GM19240 (cell line): ENCODE results near the gene CADM2.

ENCODE experiments used
- DNase-seq: peaks from one replicate; pipeline ENCODE4 v3.0.0; 2011; ENCODE audit warnings: low spot score; ENCODE audit not compliant: insufficient read length

CADM2 gene

DNA sequence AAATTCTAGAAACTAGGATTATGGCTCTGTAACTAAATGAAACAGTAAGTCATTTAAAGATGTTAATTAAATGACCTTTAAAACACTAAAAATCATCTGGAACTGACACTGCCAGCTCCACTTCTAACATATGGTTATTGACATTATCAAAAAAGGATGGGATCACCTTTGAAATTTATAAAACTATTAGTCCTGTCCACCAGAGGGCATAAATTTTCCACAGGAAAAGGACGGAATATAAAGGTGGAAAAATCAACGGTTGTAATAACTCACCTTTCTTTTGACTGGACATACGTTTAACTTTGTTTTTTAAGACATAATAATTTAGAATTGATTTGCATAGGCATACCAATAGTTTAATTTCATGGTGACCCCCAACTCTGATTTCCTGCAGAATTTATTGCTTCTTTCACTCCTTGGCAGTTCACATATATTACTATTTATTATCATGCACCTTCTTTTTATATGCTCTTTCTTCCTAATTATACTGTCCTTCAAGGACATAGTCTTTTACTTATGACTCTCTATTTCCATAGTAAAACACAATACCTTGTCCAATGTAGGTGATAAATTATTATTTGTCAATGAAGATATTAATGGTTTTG, 345.7 kb downstream of the CADM2 start:
- no peak for DNase-seq

DNA sequence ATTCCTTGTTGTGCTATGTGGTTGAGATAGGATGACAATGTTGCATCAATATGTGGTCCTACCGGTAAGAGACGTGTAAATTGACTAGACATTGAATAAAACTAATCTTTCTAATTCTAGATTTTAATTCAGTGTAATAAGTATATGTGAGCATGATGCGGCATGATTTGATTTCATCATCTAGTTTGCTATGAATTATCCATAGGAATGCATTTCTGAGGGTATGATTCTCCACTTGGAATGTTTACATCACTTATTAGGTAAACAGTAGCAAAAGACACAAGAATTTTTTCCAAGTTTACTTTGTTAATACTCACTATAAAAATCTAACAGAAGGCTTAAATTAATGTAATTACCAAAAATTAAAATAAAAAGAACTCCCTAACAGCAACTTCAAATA, 353.5 kb downstream of the CADM2 start:
- DNase-seq, result no peak

DNA sequence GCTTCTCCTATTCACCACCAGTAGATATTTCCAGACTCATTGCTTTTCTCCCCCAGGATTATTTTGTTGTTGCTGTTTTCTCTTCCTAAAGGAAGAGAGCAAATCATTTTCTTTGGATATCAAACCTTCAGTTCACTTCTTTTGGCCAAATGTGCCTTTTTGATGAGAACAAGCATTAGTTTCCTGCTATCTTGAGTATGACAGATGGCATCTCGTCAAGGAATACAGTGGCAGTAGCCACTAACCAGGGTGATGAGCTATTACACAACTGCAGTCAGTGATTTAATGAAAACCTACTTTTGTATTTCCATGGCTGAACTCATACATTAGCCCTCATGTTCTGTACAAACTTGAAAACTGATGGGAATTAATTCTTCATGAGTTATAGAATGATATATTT, 354.6 kb downstream of the CADM2 start:
- DNase-seq, result no peak

DNA sequence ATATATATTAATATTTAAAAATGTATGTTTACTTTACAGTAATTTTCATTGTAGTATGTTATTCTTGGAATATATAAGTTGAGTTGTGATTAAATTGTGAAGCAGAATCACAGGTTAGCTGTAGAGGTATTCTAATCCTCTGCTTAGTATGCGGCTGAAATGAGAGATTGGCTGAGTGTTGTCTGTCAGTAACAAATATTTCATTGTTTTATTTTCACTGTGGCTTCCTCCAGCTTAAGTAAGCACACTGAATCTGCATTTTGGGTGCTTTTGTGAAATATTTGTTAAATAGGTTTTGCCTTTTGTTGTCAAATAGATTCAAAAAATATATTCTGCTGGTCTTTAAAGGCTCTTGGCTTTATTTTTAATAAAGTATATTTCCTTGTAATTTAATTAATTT, 357.5 kb downstream of the CADM2 start:
- no peak for DNase-seq

- no peak for DNase-seq
These were observed 363.1 kb downstream of the CADM2 start for GRCh38 chr3:85321892-85322291.

GRCh38 chr3:85330071-85330470, 371.3 kb downstream of the CADM2 start:
- DNase-seq, result no peak

DNA sequence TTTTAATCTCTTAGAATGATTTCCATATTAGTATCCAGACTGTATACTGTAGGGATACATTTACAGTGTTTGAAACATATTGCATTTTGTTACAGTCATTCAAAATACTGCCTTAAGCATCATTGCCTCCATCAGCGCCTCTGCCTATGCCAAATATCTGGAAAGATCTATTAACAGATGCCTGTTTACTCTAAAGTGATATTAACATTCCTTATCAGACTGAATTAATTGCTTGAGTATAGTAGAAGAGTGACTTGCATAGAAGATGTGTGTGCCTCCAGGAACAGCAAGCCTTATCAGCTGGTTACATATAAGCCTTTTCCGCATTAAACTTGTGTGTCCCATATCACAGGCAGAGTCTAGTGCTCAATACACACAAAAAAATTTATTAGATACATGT, 379.1 kb downstream of the CADM2 start:
- DNase-seq, result no peak

GRCh38 chr3:85342915-85343314, 384.1 kb downstream of the CADM2 start:
- no peak for DNase-seq

DNA sequence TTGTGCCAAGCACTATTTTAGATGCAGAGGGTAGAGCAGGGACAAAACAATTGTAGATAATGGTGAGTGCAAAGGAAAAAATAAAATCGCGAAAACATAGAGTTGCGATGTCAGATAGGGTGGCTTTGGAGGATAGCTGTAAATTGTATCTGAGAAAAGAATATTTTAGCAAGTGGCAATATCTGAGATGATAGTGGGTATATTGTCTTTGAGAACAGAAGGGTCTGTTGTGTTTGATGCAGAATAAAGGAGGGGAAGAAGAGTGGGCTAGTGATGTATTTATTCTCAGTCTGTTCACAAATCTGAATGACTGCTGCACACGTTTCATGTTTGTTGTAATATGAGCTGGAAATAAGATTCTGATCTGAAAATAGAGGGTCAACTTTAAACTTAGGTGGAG, 396.8 kb downstream of the CADM2 start:
- no peak for DNase-seq

GRCh38 chr3:85360742-85361387, 402.1 kb downstream of the CADM2 start:
- DNase-seq, result no peak

- no peak for DNase-seq
These were observed 405.6 kb downstream of the CADM2 start for GRCh38 chr3:85364296-85364909.

GRCh38 chr3:85370341-85370740, 411.6 kb downstream of the CADM2 start:
- no peak for DNase-seq

DNA sequence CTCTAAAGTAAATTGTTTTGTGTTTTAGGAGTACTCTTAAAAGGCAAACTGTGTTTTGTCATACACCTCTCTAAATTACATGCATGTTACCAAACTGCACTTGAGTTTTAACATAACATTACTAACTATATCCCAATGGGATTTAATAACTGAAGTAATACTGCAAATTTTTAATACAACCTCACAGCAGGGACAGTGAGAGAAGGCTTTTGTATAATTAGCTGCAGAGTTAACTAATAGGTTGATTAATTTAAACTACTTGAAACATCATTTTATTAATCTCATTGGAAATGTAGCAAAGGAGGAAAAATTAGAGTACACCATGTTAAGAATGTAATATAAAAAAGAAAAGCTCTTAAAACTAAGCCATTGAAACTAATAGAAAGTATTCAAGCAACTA, 417.3 kb downstream of the CADM2 start:
- DNase-seq, result no peak

GRCh38 chr3:85377115-85377514, 418.3 kb downstream of the CADM2 start:
- DNase-seq, result no peak

GRCh38 chr3:85384372-85384771, 425.6 kb downstream of the CADM2 start:
- no peak for DNase-seq

GRCh38 chr3:85387913-85388505, 429.2 kb downstream of the CADM2 start:
- no peak for DNase-seq

GRCh38 chr3:85394424-85394823, 435.6 kb downstream of the CADM2 start:
- no peak for DNase-seq

- DNase-seq, result no peak
These were observed 438.6 kb downstream of the CADM2 start for GRCh38 chr3:85397434-85397833.

DNA sequence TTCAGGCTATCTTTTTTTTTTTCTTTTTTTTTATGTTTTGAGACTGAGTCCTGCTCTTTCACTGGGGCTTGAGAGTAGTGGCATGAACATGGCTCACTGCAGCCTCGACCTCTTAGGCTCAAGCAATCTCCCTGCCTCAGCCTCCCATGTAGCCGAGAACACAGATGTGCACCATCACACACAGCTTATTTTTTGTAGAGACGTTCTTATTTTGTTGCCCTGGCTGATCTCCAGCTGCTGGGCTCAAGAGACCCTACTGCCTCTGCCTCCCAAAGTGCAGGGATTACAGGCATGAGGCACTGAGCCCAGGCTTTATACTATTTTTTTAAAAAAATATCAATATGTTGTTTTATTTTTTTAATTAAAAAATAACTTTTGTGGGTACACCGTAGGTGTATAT, 467.3 kb downstream of the CADM2 start:
- DNase-seq, result no peak

DNA sequence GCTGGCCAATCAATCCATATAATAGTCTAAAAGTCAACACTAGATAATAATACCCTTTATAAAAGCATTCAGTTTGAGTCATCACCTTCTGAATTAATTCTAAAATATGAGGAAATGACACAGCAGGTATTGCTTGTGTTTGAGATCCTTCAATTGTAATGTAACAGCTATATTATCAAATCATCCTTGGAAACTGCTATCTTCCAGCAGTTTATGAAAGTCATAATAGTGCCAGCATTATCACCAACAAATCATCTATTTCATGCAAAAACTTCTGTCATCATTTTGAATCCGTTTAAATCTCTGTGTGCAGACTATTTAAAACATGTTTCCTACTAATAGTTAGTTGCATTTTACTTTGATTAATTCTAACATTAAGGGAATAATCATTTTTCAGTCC, 468.7 kb downstream of the CADM2 start:
- no peak for DNase-seq

DNA sequence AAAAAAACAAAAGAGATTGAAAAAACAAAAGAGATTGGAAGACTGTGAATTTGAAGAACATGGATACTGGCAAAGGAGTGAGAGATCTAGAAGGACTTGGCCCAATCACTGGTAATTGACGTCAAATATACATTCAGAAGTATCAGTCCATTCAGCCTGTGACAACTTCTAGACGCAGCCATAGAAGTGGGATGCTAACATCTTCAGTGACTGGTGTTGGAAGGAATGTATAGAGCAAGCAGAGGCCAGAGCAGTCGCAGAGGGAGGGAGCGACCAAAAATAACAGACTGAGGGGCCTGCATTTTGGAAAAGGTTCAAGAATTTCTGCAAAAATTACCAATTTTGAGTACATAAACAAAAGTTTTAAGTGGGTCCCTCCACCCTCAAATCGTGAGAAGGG, 473.3 kb downstream of the CADM2 start:
- no peak for DNase-seq

DNA sequence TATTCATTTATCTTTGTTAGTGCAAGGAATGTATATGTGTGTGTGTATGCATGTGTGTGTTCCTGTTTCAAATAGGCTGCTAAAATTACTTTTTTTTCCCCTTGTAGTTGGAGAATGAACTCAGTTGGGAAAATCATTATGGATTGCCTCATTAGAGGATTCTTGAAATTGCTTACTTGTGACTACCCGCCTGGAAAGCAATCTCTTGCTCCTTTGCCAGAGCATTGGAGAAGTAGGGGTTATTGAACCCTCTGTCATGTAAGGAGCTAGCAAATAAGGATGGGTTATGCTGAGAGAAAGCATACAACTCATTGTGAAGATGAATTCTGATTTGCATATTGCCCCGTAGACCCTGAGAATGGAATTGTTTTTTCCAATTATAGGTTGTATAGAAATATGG, 474.5 kb downstream of the CADM2 start:
- no peak for DNase-seq
